Fibroblast of lung (primary cell): ENCODE measurements around the gene NAALADL1. TPM values are rescaled to one million over a fixed set of nuclear protein-coding genes. Genes with fewer than 3 reads are reported as not detected.
"Not testable (repeated sequence)": the region's sequence is repeated elsewhere in the genome, so short reads cannot be mapped to it uniquely, and the experiment has no call there.

Experiments used
- DNase-seq, 2 donors: peaks; one replicate each; pipeline versions ENCODE4 v3.0.0 to v3.0.0-alpha.2; 2010; ENCODE audit warnings: low read depth in 2 of 2
- H2AFZ ChIP-seq: 2 replicates; pipeline ENCODE4 v1.5.1; 2012; ENCODE audit warnings: low read length, control low read depth, inconsistent platforms
- H3K27ac ChIP-seq: 2 replicates; pipeline ENCODE4 v1.5.1; 2011; ENCODE audit warnings: low read length, control low read depth; ENCODE audit not compliant: insufficient read depth
- H3K27me3 ChIP-seq: 2 replicates; pipeline ENCODE4 v1.5.1; 2011; ENCODE audit warnings: mild to moderate bottlenecking, low read length; ENCODE audit not compliant: control insufficient read depth, insufficient read depth
- H3K36me3 ChIP-seq: 2 replicates; pipeline ENCODE4 v1.5.1; 2011; ENCODE audit warnings: low read length; ENCODE audit not compliant: control insufficient read depth, insufficient read depth
- H3K4me1 ChIP-seq: 2 replicates; pipeline ENCODE4 v1.5.1; 2011; ENCODE audit warnings: low read length; ENCODE audit not compliant: control insufficient read depth, insufficient read depth; ENCODE audit errors: extremely low read depth
- H3K4me2 ChIP-seq: 2 replicates; pipeline ENCODE4 v1.5.1; 2011; ENCODE audit warnings: low read length, control low read depth; ENCODE audit not compliant: insufficient read depth; ENCODE audit errors: extremely low read depth
- H3K4me3 ChIP-seq, 4 experiments: fragments of 200-600 bp in 1 of 4; sonication (generic) in 1 of 4; replicated peaks in 1 of 4; 2 replicates each; pipeline ENCODE4 v1.5.1; 2011 to 2016; ENCODE audit warnings: low read length in 4 of 4, low read depth in 3 of 4, mild to moderate bottlenecking in 3 of 4, control low read depth in 2 of 4, inconsistent platforms in 1 of 4, mixed read lengths in 1 of 4; ENCODE audit not compliant: insufficient read depth in 1 of 4; ENCODE audit errors: control extremely low read depth in 1 of 4
- H3K79me2 ChIP-seq: 2 replicates; pipeline ENCODE4 v1.5.1; 2012; ENCODE audit warnings: mild to moderate bottlenecking, low read length, inconsistent platforms; ENCODE audit not compliant: control insufficient read depth, insufficient read depth
- H3K9ac ChIP-seq: 2 replicates; pipeline ENCODE4 v1.5.1; 2011; ENCODE audit warnings: mild to moderate bottlenecking, low read length, control low read depth; ENCODE audit not compliant: insufficient read depth
- H3K9me3 ChIP-seq: 2 replicates; pipeline ENCODE4 v1.5.1; 2012; ENCODE audit warnings: low read depth, low read length; ENCODE audit not compliant: control insufficient read depth, insufficient read depth
- H4K20me1 ChIP-seq: 2 replicates; pipeline ENCODE4 v1.5.1; 2011; ENCODE audit warnings: low read length; ENCODE audit not compliant: control insufficient read depth, insufficient read depth; ENCODE audit errors: extremely low read depth
- EZH2 ChIP-seq: IDR thresholded peaks from 2 replicates; pipeline ENCODE4 v1.5.1; 2012; ENCODE audit warnings: low read length, control low read depth, mild to moderate bottlenecking; ENCODE audit errors: missing control alignments
- polyA plus RNA-seq, 2 donors: library from polyadenylated mRNA; depleted of rRNA in 1 of 2; stranded (reverse) in 1 of 2; unstranded in 1 of 2; fragments of >200 nt; gene quantifications; 2 replicates each; pipeline ENCODE4 v1.2.1, GENCODE V29; 2011 to 2012; ENCODE audit warnings: missing spikeins in 1 of 2
- total RNA-seq: library from RNA; depleted of rRNA; stranded (reverse); fragments of >200 nt; gene quantifications from 2 replicates; pipeline ENCODE4 v1.2.1, GENCODE V29; 2014
- TF ChIP-seq, protein P1 (sequence below), 2 donors: IDR thresholded peaks in 1 of 2; conservative IDR thresholded peaks in 1 of 2; 1 replicate in 1 of 2; 2 replicates in 1 of 2; pipeline ENCODE4 v1.5.1; 2011 to 2012; ENCODE audit warnings: low read length in 2 of 2, control low read depth in 1 of 2, inconsistent platforms in 1 of 2, low read depth in 1 of 2, mild to moderate bottlenecking in 1 of 2

Gene NAALADL1
- total and polyA plus RNA-seq, 2 donors (not counting 1 experiment from before 2014, with no cell fraction given), result 14.9 to 35.5 TPM

DNA sequence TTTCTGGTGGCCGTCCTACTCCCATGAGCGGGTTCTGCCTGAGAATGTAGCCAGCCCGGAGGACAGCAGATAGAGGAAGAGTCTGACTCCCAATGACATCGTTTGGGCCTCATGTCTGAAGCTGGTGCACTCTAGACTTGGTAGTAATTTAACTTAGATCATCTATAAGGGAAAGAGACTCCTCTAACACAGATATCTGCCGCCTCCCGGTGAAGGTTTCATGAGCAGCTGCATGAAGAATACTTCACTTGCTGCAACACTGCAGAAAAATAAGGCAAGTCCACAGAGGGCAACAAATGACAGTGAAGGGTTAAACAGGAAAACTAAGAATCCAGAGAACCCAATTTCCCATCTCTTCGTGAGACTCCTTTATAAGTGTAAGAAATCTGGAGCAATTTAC lies 50.3 kb downstream of the NAALADL1 start:
- Histone ChIP-seq H3K4me1 (peaks cover 13% of the 10 kb centered on the region), H3K27me3 (no peaks in the 10 kb centered on the region), H3K9me3 (no peaks in the 10 kb centered on the region), H3K27ac (peak overlapping the region; percentile 86), H4K20me1 (no peaks in the 10 kb centered on the region), H3K79me2 (no peaks in the 10 kb centered on the region), H3K36me3 (no peaks in the 10 kb centered on the region), H3K4me3 (no peak overlapping the region), H2AFZ (no peak overlapping the region), H3K4me2 (no peak overlapping the region), H3K9ac (no peak overlapping the region)
- no peak for DNase-seq
- TF ChIP-seq, protein P1, sequence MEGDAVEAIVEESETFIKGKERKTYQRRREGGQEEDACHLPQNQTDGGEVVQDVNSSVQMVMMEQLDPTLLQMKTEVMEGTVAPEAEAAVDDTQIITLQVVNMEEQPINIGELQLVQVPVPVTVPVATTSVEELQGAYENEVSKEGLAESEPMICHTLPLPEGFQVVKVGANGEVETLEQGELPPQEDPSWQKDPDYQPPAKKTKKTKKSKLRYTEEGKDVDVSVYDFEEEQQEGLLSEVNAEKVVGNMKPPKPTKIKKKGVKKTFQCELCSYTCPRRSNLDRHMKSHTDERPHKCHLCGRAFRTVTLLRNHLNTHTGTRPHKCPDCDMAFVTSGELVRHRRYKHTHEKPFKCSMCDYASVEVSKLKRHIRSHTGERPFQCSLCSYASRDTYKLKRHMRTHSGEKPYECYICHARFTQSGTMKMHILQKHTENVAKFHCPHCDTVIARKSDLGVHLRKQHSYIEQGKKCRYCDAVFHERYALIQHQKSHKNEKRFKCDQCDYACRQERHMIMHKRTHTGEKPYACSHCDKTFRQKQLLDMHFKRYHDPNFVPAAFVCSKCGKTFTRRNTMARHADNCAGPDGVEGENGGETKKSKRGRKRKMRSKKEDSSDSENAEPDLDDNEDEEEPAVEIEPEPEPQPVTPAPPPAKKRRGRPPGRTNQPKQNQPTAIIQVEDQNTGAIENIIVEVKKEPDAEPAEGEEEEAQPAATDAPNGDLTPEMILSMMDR (conservative IDR thresholded peaks at IDR 0.05 in 1 of 2, IDR thresholded peaks at IDR 0.05 in 1 of 2; ENCODE audit: low read depth in 1 of 2, low read length in 2 of 2), result no peak
- TF ChIP-seq EZH2, result no peak

DNA sequence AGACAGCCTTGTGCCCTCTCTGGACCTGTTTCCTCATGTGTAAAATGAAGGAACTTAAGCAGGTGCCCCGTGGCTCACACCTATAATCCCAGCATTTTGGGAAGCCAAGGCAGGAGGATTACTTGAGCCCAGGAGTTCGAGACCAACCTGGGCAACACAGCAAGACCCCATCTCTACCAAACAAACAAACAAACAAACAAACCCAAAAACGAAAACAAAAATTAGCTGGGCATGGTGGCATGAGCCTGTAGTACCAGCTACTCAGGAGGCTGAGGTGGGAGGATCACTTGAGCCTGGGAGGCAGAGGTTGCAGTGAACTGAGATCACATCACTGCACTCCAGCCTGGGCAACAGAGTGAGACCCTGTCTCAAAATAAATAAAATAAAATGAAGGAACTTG lies 54.4 kb downstream of the NAALADL1 start:
- H3K4me1 ChIP-seq, result peaks cover 13% of the 10 kb centered on the region
- H3K9me3 ChIP-seq, H3K4me2 ChIP-seq: not testable (repeated sequence)

DNA sequence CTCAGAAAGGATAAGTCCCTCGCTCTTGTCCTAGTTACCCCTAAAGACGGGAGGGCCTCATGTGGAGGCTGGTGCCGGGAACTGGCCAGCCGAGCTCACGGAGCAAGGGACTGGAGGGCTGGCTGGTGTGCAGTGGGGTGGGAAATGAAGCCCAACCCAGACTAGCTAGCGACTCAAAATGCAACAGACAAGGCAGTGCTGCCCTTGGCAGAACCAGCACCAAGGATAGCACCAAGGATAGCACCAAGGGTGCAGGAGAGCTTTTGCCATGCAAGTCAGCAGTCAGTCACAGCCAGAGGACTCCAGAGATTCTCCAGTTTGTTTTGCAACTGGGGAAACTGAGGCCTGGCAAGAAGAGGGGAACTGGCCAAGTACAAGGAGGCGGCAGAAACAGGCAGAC lies 55.1 kb downstream of the NAALADL1 start:
- H3K27ac ChIP-seq, result no peak overlapping the region
- no peak overlapping the region for H2AFZ ChIP-seq

More for the DNA sequence above, 54.4 kb downstream of the NAALADL1 start:
- not testable (repeated sequence) for H3K9ac ChIP-seq, H3K79me2 ChIP-seq, DNase-seq, H3K27me3 ChIP-seq, H2AFZ ChIP-seq, H3K4me3 ChIP-seq, H3K36me3 ChIP-seq, H3K27ac ChIP-seq, H4K20me1 ChIP-seq

More for the DNA sequence above, 55.1 kb downstream of the NAALADL1 start:
- H3K36me3 ChIP-seq, result no peaks in the 10 kb centered on the region
- H3K9me3 ChIP-seq, result no peaks in the 10 kb centered on the region
- no peaks in the 10 kb centered on the region for H4K20me1 ChIP-seq
- H3K4me2 ChIP-seq, result no peak overlapping the region
- no peak overlapping the region for H3K4me3 ChIP-seq
- no peak for TF ChIP-seq EZH2
- TF ChIP-seq, protein P1 (conservative IDR thresholded peaks at IDR 0.05 in 1 of 2, IDR thresholded peaks at IDR 0.05 in 1 of 2; ENCODE audit: low read depth in 1 of 2, low read length in 2 of 2), result no peak
- H3K79me2 ChIP-seq, result no peaks in the 10 kb centered on the region
- no peaks in the 10 kb centered on the region for H3K27me3 ChIP-seq
- peak; percentile 34 to 39 for DNase-seq
- H3K9ac ChIP-seq, result no peak overlapping the region
- H3K4me1 ChIP-seq, result peaks cover 13% of the 10 kb centered on the region
